Activated T-cell treated with anti-CD3 and anti-CD28 coated beads for 4 hours (primary cell): Measurements from ENCODE around the gene FGF21.
A peak's percentile ranks its signal among the peaks of the same experiment; 100 is the strongest.

Experiments
- DNase-seq: peaks from one replicate; pipeline ENCODE4 v3.0.0-alpha.2; 2020

FGF21 gene

DNA sequence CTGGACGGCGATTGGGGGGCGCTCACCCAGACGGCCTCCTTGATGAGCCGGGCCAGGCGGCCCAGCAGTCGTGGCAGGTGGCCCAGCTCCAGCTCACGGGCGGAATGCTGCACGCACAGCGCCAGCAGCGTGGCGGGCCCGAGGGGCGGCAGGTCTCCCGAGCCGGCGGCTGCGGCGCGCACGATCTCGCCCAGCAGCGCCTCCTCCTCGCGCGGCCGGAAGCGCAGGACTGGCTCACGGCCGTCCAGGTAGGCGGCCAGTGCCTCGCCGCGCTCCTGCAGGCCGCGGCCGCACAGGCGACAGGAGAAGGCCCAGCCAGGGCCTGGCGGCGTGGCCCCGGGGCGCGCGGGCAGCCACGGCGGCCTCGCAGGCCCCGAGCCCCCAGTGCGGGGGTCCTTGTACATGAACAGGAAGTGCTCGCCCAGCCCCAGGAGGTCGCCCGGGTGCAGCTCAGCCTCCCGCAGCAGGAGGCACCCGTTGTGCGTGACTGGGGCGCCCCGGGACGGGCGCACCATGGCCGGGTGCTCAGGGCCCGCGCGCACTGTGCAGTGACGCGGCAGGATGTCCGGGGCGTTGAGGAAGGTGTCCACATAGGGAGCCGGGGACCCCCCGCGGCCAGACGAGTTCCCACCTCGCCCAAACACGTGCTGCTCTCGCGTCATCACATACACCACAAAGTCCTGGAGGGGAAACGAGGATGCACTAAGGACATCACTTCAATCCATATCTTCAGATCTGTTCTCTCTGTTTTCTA is 26.2 kb upstream of the FGF21 start:
- no peak for DNase-seq

DNA sequence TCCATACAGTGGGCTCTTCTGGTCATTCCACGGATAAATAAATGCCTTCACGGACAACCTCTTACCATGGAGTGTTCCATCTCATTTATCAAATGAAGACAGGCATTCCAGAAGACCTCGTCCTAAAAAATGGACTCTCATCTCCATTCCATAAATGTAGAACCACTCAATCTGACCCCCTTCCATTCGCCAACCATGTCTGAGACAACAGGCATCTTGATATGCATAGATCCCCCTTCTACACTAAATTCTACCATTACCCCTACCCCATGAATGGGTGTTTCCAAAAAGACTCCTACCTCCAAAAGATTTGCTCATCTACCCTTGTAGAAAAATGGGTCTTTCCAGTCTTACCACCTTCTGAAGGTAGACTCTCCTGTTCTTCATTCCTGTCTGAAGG is 23.9 kb upstream of the FGF21 start:
- no peak for DNase-seq

DNA sequence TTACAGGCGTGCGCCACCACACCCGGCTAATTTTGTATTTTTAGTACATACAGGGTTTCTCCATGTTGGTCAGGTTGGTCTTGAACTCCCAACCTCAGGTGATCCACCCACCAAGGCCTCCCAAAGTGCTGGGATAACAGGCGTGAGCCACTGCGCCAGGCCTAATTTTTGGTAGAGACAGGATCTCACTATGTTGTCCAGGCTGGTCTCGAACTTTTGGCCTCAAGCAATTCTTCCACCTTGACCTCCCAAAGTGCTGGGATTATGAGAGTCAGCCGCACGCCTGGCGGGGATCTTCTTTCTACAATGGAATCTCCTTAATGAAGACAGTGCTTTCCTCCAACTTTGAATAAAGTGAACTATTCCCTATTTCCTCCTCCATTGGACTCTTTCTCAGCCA is 20.7 kb upstream of the FGF21 start:
- DNase-seq: no peak

DNA sequence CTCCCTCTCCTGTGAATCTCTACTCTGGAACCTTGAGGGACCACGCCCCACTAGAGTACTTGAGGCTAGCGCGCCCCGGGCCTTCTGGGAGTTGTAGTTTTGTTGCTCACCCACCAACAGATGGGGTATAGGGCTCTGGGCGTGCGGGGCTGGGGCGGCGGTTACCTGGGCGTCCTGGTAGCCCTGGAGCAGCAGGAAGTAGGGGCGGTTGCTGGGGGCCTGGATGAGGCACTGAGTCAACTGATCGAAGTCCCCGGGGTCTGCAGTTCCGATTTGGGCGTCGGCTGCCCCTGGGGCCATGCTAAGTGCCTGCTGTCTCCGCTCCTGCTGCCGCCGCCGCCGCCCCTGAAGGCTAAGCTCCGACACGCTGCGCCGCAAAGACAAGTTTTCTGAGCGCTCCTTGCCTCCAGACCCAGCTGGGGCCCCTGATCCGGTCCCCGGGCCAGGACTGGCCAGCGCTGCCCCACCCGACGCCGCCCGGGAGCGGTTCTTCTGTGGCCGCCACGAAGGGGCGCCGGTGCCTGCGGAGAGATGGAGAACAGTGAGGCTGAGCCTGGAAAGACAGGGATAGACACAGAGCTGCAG is 20.2 kb upstream of the FGF21 start:
- DNase-seq: no peak

DNA sequence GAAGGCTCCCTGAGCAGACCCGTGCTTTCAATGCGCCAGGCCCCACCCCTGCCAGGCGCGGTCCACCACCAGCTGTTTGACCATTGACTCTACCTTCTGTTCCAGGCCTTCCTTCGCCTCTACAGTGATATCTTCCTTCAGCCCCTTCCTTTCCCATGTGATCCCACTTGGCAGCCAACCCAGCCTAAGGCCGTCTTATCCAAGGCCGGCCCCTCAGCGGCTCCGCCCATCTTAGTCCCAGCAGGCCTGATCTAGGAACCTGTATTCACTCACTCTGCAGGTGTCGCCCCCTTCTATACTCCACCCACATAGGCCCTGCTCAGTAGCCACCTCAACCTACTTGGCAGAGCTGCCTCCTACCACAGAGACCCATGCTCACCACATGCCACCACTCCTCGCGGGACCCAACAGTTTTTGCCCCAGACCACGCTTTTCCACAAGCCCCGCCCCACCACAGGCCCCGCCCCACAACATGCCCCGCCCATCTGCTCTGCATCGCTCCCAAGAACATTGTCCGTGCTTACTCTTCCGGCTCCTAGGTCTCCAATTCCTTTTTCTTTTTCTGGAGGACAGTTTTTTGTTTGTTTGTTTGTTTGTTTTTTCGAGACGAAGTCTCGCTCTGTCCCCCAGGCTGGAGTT is 17.8 kb upstream of the FGF21 start:
- no peak for DNase-seq

DNA sequence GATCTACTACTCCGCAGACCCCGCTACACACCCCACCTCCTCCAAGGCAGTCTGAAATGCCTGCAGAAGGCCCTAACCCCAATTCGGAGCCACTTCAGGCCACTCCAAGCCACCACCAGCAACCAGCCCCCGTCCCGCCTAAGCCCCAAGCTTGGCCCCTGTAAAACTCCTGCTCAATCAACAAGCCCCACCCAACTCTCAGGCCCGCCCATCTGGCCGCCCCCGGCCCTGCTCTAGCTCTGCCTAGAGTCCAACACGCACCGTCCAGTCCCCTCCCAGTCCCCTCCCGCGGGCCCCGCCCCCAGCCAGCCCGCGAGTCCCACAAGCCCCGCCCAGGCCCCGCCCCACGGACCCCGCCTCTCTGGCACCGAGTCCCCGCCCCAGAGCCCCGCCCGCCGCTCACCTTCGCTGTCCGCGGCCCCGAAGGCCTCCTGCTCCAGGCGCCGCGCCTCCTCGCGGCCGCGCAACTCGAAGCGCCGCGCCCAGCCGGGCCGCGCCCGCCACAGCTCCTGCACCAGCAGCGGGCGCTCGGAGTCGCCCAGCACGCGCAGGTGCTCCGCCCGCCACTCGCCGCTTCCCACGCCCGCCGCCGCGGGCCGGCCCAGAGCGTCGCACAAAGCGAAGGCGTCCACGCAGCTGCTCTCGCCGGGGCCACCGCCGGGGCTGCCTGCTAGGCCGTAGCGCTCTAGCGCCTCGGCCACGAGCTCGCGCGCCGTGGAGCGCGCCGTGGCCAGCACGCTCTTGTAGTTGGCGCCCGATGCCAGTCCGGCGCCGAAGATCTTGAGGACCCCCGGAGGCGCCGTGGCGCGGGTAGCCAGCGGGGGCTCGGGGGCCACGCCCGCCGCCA is 16.5 kb upstream of the FGF21 start:
- DNase-seq: peak; percentile 88

DNA sequence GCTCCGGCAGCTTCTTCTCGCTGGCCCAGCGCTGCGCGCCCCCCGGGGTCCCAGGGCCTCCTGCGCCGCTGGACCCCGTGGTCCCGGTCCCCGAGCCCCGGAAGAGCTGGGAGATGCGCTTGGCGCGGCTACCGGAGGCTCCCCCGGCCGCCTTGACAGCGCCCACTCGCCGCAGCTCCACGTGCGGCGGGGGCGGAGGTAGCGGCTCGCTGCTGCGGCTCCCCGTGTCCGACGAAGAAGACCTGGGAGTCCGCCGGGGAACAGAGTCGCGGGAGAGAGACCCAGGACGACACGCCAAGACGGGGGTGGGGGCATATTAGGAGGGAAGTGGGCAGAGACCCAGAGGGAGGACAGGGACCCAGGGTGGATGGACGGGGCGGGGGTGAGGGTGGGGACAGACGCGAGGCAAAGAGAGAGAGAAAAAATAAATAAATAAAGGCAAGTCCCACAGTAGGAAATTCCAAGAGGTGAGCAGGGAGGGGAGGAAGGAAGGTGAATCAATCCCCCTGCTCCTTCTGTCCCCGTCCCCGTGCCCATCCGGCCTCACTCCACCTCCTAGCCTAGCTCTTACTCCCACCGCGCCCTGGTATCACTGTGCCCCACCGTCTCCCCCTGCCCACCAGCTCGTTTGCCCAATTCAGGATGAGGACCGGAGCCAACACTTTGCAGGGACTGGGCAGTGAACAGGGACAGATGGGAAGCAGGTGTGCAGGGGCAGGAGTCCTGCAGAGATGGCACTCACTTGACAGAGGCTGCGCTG is 15.7 kb upstream of the FGF21 start:
- no peak for DNase-seq

DNA sequence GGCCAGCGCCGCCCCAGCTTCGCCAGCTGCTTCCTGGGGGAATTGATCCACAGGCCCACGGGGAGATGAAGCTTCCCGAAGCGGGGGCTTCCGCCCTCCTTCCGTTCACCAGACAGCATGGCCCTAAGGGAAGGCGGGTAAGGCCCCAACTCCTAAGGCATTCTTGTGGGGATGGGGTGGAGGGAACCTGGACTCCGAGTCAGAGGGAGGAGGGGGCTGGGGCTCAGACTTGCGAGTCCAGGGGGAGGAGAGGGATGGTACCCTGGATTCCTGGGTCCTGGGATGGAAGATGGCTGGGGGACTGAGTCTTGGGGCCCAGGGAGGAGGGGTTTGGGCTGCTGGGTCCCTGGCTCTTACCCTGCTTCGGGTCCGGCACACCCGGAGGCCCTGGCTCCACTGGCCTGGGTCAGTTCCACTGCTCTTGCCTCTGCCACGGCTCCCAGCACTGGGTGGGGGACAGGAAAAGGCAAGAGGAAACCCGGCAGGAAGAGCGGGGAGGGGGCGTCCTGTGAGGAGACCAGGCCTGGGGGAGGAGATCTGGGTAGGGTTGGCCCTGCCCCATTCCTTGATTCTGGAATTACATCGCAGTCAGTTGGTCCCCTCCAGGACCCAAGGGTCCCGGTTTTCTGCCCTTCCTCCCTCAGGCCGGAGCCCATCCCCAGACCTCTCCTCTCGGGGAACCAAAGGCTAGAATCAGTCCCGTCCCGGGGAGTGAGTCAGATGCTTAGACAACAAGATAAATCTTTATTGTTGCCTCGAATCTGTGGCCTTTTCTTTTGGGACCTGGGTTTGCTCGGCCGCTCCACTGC is 15.0 kb upstream of the FGF21 start, which contains the start of gene RASIP1:
RASIP1 (minus strand) TSS at position 447 of the 809 bp plus-strand sequence; CDS start at position 119, 328 bp downstream.
- no peak for DNase-seq

DNA sequence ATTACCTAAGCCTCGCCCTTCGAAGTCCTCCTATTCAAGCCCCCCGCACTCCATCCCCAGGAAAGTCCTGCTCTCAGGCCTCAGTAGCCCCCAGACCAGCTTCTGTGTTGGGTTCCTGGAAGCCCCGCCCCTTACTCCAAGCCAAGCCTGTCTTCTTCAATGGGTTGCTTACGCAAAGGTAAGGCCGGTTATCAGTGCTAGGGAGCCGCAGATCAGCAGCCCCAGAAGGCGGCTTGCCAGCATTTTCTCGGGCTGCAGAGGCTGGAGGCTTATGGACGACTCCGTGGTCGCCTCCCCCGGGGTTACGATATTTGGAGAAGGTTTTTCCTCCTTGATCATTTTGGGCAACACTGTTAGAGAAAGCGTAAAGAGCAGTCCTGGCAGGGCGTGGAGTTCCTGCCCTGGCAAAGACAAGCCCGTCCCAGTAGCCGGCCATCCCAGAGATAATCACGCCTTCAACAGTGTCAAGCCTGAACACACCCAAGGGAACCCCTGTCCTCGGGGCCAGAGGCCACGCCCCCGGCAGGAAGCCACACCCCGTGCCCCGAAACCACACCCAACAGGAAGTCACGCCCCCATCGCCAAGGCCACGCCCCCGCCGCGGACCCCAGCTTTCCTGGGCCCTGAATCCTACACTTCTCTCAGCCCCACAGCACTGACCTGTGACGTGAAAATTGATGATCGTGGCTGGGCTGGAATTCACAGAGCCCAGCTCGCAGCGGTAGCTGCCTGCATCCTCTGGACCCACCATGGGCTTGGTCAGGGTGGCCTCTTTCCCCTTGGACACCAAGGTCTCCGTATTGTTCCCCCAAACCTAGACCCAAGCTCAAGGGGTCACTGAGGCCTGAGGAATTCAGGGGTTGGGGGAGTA is 14.0 kb upstream of the FGF21 start:
- no peak for DNase-seq

DNA sequence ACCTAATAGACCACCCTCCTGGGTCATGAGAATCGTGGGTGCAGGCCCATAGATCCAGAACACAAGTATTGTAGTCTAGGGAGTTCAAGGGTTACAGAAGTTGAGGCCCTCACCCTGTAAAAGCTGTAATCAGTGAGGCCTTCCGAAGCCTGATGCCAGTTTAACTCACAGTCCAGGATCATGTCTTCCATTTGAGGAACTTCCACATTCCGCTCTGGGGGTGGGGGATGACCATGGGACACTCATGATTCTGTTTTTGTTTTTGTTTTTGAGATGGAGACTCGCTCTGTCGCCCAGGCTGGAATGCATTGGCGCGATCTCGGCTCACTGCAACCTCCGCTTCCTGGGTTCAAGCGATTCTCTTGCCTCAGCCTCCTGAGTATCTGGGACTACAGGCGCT is 13.2 kb upstream of the FGF21 start:
- DNase-seq: no peak

DNA sequence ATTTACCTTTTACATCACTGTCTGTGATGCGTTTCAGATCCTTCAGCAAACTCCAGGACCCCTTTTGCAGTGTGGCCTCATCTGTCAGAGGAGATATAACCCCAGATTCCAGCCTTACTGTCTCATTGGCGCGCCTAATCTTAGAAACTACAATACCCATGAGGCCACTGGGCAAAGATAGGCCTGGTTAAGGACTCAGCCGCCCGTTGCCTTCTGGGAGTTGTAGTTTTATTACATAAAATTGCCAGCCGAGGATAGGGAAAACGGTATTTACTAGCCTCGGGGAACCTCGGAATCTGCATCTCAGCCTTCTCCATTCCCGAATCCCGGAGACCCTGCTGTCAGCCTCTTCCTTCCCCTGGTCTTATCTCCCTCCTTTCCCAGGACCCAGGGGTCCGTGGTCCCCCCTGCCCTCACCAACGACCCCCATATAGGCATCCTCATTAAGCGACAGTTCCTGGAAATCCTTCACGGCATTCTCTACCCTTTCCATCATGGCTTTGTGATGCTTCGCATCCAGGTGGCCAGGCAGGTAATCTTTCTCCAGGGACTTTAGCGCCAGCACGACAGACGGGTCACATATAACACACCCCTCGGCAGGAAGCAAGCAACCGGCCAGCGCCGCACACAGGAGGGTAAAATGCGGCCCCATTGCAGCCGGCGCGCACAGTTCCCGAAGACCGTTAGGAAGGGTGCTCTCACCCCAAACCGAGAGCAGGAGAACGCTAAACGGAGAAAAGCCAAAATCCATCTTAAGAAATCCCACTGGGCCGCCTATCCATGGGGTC is 9.9 kb upstream of the FGF21 start:
- DNase-seq: peak; percentile 25

DNA sequence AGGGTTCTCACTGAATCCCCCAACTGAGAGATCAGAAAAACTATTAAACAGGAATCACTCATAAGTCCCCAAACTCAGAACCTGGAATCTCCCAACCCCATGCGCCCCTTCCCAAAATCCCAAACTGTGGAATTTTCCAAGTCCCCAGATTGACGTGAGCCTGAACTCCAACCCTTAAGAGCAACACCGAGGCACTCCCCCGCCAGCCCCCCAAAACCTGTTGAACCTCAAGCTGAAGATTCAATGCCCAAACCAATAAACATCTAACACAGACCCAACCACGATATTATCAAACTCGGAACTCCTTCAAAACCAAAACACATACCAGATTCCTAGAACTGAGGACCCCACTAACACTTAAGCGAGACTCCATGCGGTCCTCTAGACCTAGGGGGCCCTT is 9.2 kb upstream of the FGF21 start:
- no peak for DNase-seq

DNA sequence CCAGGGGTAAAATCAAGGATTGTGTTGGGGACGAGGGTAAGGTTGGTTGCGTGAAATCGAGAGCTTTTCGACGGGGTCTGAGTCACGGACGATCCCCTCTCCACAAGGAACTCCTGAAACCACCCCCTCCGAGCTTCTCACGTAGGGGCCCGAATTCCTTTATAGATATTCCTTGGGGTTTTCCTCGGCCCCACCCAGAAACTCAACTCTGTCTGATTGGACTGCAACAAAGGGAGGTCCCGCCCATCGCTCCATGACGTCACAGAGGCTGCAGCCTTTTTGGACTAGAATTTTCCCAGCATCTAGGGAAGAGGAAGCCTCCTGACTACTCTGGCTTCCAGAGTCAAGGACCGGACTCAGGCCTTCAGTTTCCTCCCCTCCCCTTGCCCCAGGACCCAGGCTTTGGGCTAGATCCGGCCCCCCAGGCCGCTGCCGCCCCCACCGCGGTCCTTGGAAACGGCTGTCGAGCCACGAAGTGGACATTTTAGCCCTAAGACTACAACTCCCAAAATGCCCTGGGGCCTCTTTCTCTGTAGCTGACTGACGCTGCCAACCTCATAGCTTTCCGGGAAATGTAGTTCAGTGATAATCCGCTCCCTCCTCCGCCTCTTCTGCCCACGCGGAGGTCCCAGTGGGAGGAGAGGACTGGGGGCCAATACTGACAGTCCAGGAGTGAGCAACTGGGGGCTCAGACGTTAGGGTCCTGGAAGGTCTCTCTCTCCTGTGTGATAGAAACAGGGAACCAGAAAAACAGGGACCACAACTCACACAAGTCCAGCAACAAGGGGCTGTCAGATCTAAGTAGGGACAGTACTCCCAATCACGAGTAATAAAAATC is 8.4 kb upstream of the FGF21 start, which contains the start of gene IZUMO1:
IZUMO1 (minus strand) TSS at position 172 of the 838 bp plus-strand sequence. CDS start 1,050 bp downstream, outside the sequence.
- peak; percentile 23 for DNase-seq

DNA sequence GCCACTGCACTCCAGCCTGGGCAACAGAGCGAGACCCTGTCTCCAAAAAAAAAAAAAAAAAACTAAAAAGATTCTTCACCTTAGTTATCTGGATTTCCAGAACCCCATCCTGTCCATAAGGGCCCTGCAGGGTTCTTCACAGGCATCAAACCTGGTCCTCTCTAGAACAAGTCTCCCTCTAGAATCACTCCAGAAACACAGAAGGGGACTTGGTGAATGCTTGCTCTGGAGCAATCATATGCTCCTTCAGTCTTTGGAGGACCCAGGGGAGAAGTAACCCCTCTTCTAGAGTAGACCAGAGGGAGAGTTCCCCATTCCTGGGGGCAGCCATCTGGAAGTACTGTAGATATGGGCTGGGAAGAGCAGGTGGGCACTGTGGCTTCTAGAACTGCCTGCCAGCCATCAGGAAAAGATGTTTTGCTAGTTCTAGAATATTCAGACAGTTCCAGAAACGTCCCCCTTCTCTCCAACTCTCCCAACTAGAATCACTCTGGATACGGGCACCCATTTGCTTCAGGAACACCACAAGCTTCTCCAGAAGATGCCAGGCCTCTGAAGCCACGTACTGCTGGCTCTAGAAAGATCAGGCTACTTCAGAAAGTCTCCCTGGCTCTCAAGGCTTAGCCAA is 5.6 kb upstream of the FGF21 start:
- no peak for DNase-seq

DNA sequence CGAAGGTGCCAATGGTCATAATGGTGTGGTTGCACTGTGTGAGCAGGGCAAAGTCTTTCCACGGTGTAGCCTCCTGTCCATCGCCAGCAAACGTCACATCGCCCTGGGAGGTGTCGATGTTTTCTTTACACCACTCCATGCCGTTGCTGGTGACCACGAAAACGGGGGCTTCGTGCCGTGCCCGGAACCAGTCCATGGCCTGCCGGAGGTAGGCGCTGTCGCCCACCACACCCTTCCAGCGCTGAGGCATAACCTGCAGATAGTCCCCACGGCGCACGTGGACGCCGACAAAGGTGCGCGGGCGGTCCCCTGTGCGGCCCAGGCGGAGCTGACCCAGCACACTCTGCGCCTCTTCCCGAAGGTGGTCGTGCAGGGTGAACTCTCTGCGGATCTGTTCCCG is 5.0 kb upstream of the FGF21 start:
- no peak for DNase-seq

DNA sequence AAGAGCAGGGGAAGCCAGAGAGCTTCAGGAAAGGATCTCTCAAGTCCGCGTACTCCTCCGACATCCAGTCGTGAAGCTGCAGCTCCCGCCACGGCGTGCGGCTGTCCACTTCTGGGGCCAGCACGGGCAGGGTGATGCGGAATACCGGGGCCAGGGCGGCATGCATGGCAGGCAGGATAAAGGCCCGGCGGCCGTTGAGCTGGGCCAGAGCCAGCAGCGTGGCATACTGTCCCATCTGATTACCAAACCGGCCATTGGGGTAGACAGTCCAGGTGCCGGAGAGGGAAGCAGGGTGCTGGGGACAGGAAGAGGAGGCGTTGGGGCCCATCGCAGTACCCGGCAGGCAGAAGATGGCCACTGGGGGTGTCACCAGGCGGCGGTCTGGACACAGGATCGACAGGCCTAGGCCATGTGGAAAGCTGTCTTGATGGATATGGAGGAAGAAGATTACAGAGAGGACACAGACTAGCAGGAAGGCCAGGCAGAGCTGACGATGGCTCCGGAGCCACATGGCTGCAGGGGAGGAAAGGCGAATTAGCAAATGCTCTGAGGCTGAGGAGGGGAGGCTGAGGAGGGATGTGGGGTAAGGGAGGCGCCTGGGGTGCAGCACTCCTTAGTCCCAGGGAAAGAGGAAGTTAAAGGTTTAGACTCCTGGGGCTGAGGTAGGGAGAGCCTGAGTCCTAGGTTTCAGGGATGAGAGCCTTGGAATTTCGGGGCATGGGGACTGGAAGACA is 4.4 kb upstream of the FGF21 start:
- DNase-seq: no peak

DNA sequence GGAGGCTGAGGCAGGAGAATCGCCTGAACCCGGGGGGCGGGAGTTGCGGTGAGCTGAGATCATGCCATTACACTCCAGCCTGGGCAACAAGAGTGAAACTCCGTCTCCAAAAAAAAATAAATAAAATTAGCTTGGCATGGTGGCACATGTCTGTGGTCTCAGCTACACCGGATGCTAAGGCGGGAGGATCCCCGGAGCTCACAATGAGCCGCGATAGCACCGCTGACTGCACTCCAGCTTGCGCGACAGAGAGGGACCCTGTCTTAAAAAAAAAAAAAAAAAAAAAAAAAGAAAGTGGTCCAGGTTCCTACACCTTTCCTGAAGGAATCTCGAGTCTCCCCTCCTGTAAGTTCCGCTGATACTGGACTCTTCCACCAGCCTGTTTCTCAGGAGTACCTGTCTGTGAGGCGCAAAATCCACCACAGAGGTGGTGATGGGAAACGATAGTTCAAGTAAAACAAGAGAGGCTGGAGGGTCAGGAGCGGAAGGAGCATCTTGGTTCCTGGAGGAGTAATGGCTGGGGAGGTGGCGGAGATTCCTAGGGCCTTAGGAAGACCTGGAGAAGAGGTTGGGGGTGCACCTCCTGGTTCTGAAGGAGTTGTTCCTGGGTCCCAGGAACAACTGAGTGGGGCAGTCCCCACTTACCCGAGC is 3.4 kb upstream of the FGF21 start:
- DNase-seq: no peak
